Trophoblast cell (in vitro differentiated cells and primary cell): Measurements from ENCODE around the gene MYOG. TPM values are rescaled to one million over a fixed set of nuclear protein-coding genes. Genes with fewer than 3 reads are reported as not detected.

Source experiments
- DNase-seq, 2 donors: peaks; one replicate each; pipeline ENCODE4 v3.0.0-alpha.2; 2016
- H2AFZ ChIP-seq: 2 replicates; pipeline ENCODE4 v1.6.1; 2013; ENCODE audit warnings: low read length, moderate library complexity, mild to moderate bottlenecking; ENCODE audit not compliant: insufficient read depth, poor library complexity
- H2AK5ac ChIP-seq: 2 replicates; pipeline ENCODE4 v1.6.1; 2013; ENCODE audit warnings: mild to moderate bottlenecking, low read length
- H2BK120ac ChIP-seq: 2 replicates; pipeline ENCODE4 v1.6.1; 2013; ENCODE audit warnings: low read length, mild to moderate bottlenecking, moderate library complexity; ENCODE audit not compliant: insufficient read depth, poor library complexity
- H2BK12ac ChIP-seq: 2 replicates; pipeline ENCODE4 v1.6.1; 2013; ENCODE audit warnings: mild to moderate bottlenecking, low read length, moderate library complexity
- H2BK5ac ChIP-seq: 2 replicates; pipeline ENCODE4 v1.6.1; 2013; ENCODE audit warnings: low read length, low read depth, moderate library complexity, mild to moderate bottlenecking; ENCODE audit not compliant: poor library complexity
- H3K14ac ChIP-seq: 2 replicates; pipeline ENCODE4 v1.6.1; 2013; ENCODE audit warnings: mild to moderate bottlenecking, low read length
- H3K18ac ChIP-seq: 2 replicates; pipeline ENCODE4 v1.6.1; 2013; ENCODE audit warnings: mild to moderate bottlenecking, low read length
- H3K23ac ChIP-seq: 2 replicates; pipeline ENCODE4 v1.6.1; 2013; ENCODE audit warnings: low read length
- H3K27ac ChIP-seq: 2 replicates; pipeline ENCODE4 v1.5.1; 2013; ENCODE audit warnings: low read depth, mild to moderate bottlenecking, inconsistent platforms, low read length, moderate library complexity
- H3K27me3 ChIP-seq: 2 replicates; pipeline ENCODE4 v1.6.1; 2013; ENCODE audit warnings: inconsistent platforms, mild to moderate bottlenecking, low read length, moderate library complexity; ENCODE audit not compliant: insufficient read depth
- H3K36me3 ChIP-seq, 2 experiments: 1 replicate in 1 of 2; 2 replicates in 1 of 2; pipeline ENCODE4 v1.6.1; 2013; ENCODE audit warnings: low read length in 2 of 2, mild to moderate bottlenecking in 2 of 2, moderate library complexity in 1 of 2; ENCODE audit not compliant: insufficient read depth in 2 of 2, control insufficient read depth in 1 of 2
- H3K4ac ChIP-seq: 2 replicates; pipeline ENCODE4 v1.6.1; 2013; ENCODE audit warnings: low read depth, mild to moderate bottlenecking, low read length, moderate library complexity
- H3K4me1 ChIP-seq, 2 experiments: 1 replicate in 1 of 2; 2 replicates in 1 of 2; pipeline ENCODE4 v1.6.1; 2013; ENCODE audit warnings: low read length in 2 of 2, mild to moderate bottlenecking in 2 of 2, moderate library complexity in 1 of 2; ENCODE audit not compliant: insufficient read depth in 2 of 2, control insufficient read depth in 1 of 2
- H3K4me2 ChIP-seq: 2 replicates; pipeline ENCODE4 v1.6.1; 2013; ENCODE audit warnings: inconsistent platforms, mild to moderate bottlenecking, low read length, moderate library complexity
- H3K4me3 ChIP-seq: 2 replicates; pipeline ENCODE4 v1.5.1; 2013; ENCODE audit warnings: mild to moderate bottlenecking, low read depth, low read length, inconsistent platforms
- H3K79me1 ChIP-seq: one replicate; pipeline ENCODE4 v1.6.1; 2013; ENCODE audit warnings: low read length
- H3K79me2 ChIP-seq: 2 replicates; pipeline ENCODE4 v1.6.1; 2013; ENCODE audit warnings: low read length, mild to moderate bottlenecking; ENCODE audit not compliant: control insufficient read depth, insufficient read depth, poor library complexity
- H3K9ac ChIP-seq: 2 replicates; pipeline ENCODE4 v1.6.1; 2013; ENCODE audit warnings: mild to moderate bottlenecking, low read length
- H3K9me3 ChIP-seq: 2 replicates; pipeline ENCODE4 v1.6.1; 2013; ENCODE audit warnings: low read depth, mild to moderate bottlenecking, control low read depth, inconsistent platforms, low read length; ENCODE audit not compliant: insufficient read depth
- H4K12ac ChIP-seq: 2 replicates; pipeline ENCODE4 v1.6.1; 2013; ENCODE audit warnings: low read depth, mild to moderate bottlenecking, low read length, moderate library complexity
- H4K8ac ChIP-seq: 2 replicates; pipeline ENCODE4 v1.6.1; 2013; ENCODE audit warnings: low read depth, mild to moderate bottlenecking, low read length, moderate library complexity
- H4K91ac ChIP-seq: one replicate; pipeline ENCODE4 v1.6.1; 2013; ENCODE audit warnings: low read depth, mild to moderate bottlenecking, low read length, moderate library complexity
- WGBS: extraction: QIAGEN DNeasy Blood & Tissue Kit; methylation state at CpG from one replicate; pipeline ENCODE4 v1.1.7; 2013; ENCODE audit warnings: missing lambda C conversion rate; ENCODE audit not compliant: insufficient read length, insufficient coverage; ENCODE audit errors: extremely low coverage; 5-methylcytosine and 5-hydroxymethylcytosine counted together
- polyA plus RNA-seq: library from polyadenylated mRNA; stranded (reverse); fragments of 200-250 nt; gene quantifications from 2 replicates; pipeline ENCODE4 v1.2.3, GENCODE V29; 2013

The MYOG gene
- not detected in 2 replicates for polyA plus RNA-seq

GRCh38 chr1:203085528-203086406 is at the start of gene MYOG:
MYOG (minus strand) TSS chr1:203086012; CDS start chr1:203085961, 51 bp downstream.
- Histone ChIP-seq H2AFZ (no peak within 1 kb of the TSS), H3K9me3 (no peaks in the 10 kb centered on the region), H3K4me2 (no peak within 1 kb of the TSS), H3K27ac (no peak within 1 kb of the TSS), H3K36me3 (no peaks in the 10 kb centered on the region), H2AK5ac (no peak within 1 kb of the TSS), H2BK120ac (no peak within 1 kb of the TSS), H3K9ac (no peak within 1 kb of the TSS), H4K8ac (no peak within 1 kb of the TSS), H3K27me3 (no peaks in the 10 kb centered on the region), H3K23ac (no peak within 1 kb of the TSS), H3K79me1 (no peaks in the 10 kb centered on the region), H4K91ac (no peak within 1 kb of the TSS), H3K4me1 (no peaks in the 10 kb centered on the region), H3K79me2 (no peaks in the 10 kb centered on the region), H3K4ac (no peak within 1 kb of the TSS), H3K18ac (no peak within 1 kb of the TSS), H3K4me3 (no peak within 1 kb of the TSS), H2BK5ac (no peak within 1 kb of the TSS), H3K14ac (no peak within 1 kb of the TSS), H4K12ac (no peak within 1 kb of the TSS), H2BK12ac (no peak within 1 kb of the TSS)
- no peak for DNase-seq
- no CpG with 5 or more reads among the region's 36 CpGs for WGBS

GRCh38 chr1:203133970-203134725 is 48.3 kb upstream of the MYOG start:
- Histone ChIP-seq H3K23ac (no peak overlapping the region), H3K27ac (no peak overlapping the region), H3K79me2 (no peaks in the 10 kb centered on the region), H2BK12ac (no peak overlapping the region), H3K36me3 (no peaks in the 10 kb centered on the region), H2AFZ (no peak overlapping the region), H3K4ac (no peak overlapping the region), H2AK5ac (no peak overlapping the region), H4K8ac (no peak overlapping the region), H3K27me3 (peaks cover 3% of the 10 kb centered on the region), H3K79me1 (no peaks in the 10 kb centered on the region), H4K12ac (no peak overlapping the region), H2BK5ac (no peak overlapping the region), H3K9ac (no peak overlapping the region), H4K91ac (no peak overlapping the region), H3K14ac (no peak overlapping the region), H3K9me3 (peaks cover 3% of the 10 kb centered on the region), H3K4me1 (peaks cover 0 to 6% of the 10 kb centered on the region in 2 experiments), H3K18ac (no peak overlapping the region), H3K4me3 (no peak overlapping the region), H2BK120ac (no peak overlapping the region), H3K4me2 (no peak overlapping the region)
- WGBS = no CpG with 5 or more reads among the region's 12 CpGs
- DNase-seq = no peak

GRCh38 chr1:203131548-203132200 is 45.9 kb upstream of the MYOG start:
- H3K14ac ChIP-seq = no peak overlapping the region
- H3K27ac ChIP-seq = no peak overlapping the region
- H2AK5ac ChIP-seq = no peak overlapping the region
- no peak overlapping the region for H4K12ac ChIP-seq
- H4K91ac ChIP-seq = no peak overlapping the region
- no peak overlapping the region for H3K23ac ChIP-seq
- H4K8ac ChIP-seq = no peak overlapping the region
- H3K36me3 ChIP-seq = no peaks in the 10 kb centered on the region
- H3K79me2 ChIP-seq = no peaks in the 10 kb centered on the region
- H3K4me3 ChIP-seq = no peak overlapping the region
- peaks cover 19% of the 10 kb centered on the region for H3K27me3 ChIP-seq
- H3K4me1 ChIP-seq = peaks cover 7 to 9% of the 10 kb centered on the region in 2 experiments
- H3K9ac ChIP-seq = no peak overlapping the region
- no CpG with 5 or more reads among the region's 9 CpGs for WGBS
- H3K4me2 ChIP-seq = no peak overlapping the region
- H3K4ac ChIP-seq = no peak overlapping the region
- no peak overlapping the region for H2AFZ ChIP-seq
- no peak overlapping the region for H2BK5ac ChIP-seq
- no peak for DNase-seq
- no peak overlapping the region for H2BK120ac ChIP-seq
- no peak overlapping the region for H3K18ac ChIP-seq
- peaks cover 3% of the 10 kb centered on the region for H3K9me3 ChIP-seq
- no peaks in the 10 kb centered on the region for H3K79me1 ChIP-seq
- H2BK12ac ChIP-seq = no peak overlapping the region

- no peaks in the 10 kb centered on the region for H3K9me3 ChIP-seq
- no peaks in the 10 kb centered on the region for H3K79me2 ChIP-seq
- H3K4ac ChIP-seq = no peak overlapping the region
- peaks cover 3 to 7% of the 10 kb centered on the region in 2 experiments for H3K4me1 ChIP-seq
- H3K23ac ChIP-seq = no peak overlapping the region
- H3K36me3 ChIP-seq = no peaks in the 10 kb centered on the region
- no peak overlapping the region for H4K91ac ChIP-seq
- no peak overlapping the region for H4K8ac ChIP-seq
- H2BK120ac ChIP-seq = no peak overlapping the region
- no peak overlapping the region for H3K27ac ChIP-seq
- WGBS = no CpG with 5 or more reads among the region's 3 CpGs
- no peak overlapping the region for H2BK12ac ChIP-seq
- no peak overlapping the region for H3K18ac ChIP-seq
- H3K4me3 ChIP-seq = no peak overlapping the region
- H3K79me1 ChIP-seq = no peaks in the 10 kb centered on the region
- no peak overlapping the region for H2BK5ac ChIP-seq
- no peak overlapping the region for H2AFZ ChIP-seq
- DNase-seq = no peak
- no peak overlapping the region for H3K14ac ChIP-seq
- no peak overlapping the region for H2AK5ac ChIP-seq
- H3K9ac ChIP-seq = no peak overlapping the region
- peaks cover 19% of the 10 kb centered on the region for H3K27me3 ChIP-seq
- H3K4me2 ChIP-seq = no peak overlapping the region
- H4K12ac ChIP-seq = no peak overlapping the region
Measured at GRCh38 chr1:203130358-203130985, 44.7 kb upstream of the MYOG start.
